Stimulated activated CD8-positive, alpha-beta memory T cell treated with anti-CD3 and anti-CD28 coated beads, Interleukin-7, amount 100 ng/mL, for 4 hours (primary cell): ENCODE data around the gene SMARCAD1.
"Not testable (repeated sequence)": the region's sequence is repeated elsewhere in the genome, so short reads cannot be mapped to it uniquely, and the experiment has no call there.

Experiments used
- DNase-seq, 2 donors: peaks; one replicate each; pipeline ENCODE4 v3.0.0-alpha.2; 2020; ENCODE audit warnings: low read depth in 2 of 2

SMARCAD1 gene

GRCh38 chr4:94232519-94232918 lies 24.9 kb downstream of the SMARCAD1 start:
- DNase-seq = no peak

GRCh38 chr4:94235825-94236224 lies 28.2 kb downstream of the SMARCAD1 start:
- no peak for DNase-seq

GRCh38 chr4:94237271-94237670 lies 29.6 kb downstream of the SMARCAD1 start:
- DNase-seq = no peak

GRCh38 chr4:94238160-94238559 lies 30.5 kb downstream of the SMARCAD1 start:
- DNase-seq = no peak

- DNase-seq = no peak
Measured at GRCh38 chr4:94240384-94240783, 32.7 kb downstream of the SMARCAD1 start.

GRCh38 chr4:94244087-94244828 lies 36.6 kb downstream of the SMARCAD1 start:
- DNase-seq = no peak

- DNase-seq = no peak
Measured at GRCh38 chr4:94244829-94245185, 37.1 kb downstream of the SMARCAD1 start.

GRCh38 chr4:94251094-94251493 lies 43.4 kb downstream of the SMARCAD1 start:
- DNase-seq = no peak

- no peak for DNase-seq
Measured at GRCh38 chr4:94253036-94253435, 45.4 kb downstream of the SMARCAD1 start.

GRCh38 chr4:94256144-94256783 lies 48.6 kb downstream of the SMARCAD1 start:
- DNase-seq = no peak

GRCh38 chr4:94256828-94257227 lies 49.2 kb downstream of the SMARCAD1 start:
- DNase-seq = no peak

GRCh38 chr4:94262163-94263016 lies 54.7 kb downstream of the SMARCAD1 start:
- DNase-seq = no peak

- DNase-seq = no peak
Measured at GRCh38 chr4:94267037-94267436, 59.4 kb downstream of the SMARCAD1 start.

GRCh38 chr4:94271248-94271647 lies 63.6 kb downstream of the SMARCAD1 start:
- no peak for DNase-seq

- no peak for DNase-seq
Measured at GRCh38 chr4:94274912-94275311, 67.2 kb downstream of the SMARCAD1 start.

GRCh38 chr4:94276204-94276603 lies 68.5 kb downstream of the SMARCAD1 start:
- DNase-seq = no peak

GRCh38 chr4:94277534-94277933 lies 69.9 kb downstream of the SMARCAD1 start:
- DNase-seq = no peak

- DNase-seq = no peak
Measured at GRCh38 chr4:94278781-94279180, 71.1 kb downstream of the SMARCAD1 start.

- DNase-seq = no peak
Measured at GRCh38 chr4:94284889-94285288, 77.2 kb downstream of the SMARCAD1 start.

- DNase-seq = no peak
Measured at GRCh38 chr4:94285666-94286065, 78.0 kb downstream of the SMARCAD1 start.

- DNase-seq = no peak
Measured at GRCh38 chr4:94290245-94290644, 82.6 kb downstream of the SMARCAD1 start.

GRCh38 chr4:94293981-94294380 lies 86.3 kb downstream of the SMARCAD1 start:
- not testable (repeated sequence) for DNase-seq

- DNase-seq = not testable (repeated sequence)
Measured at GRCh38 chr4:94295473-94295872, 87.8 kb downstream of the SMARCAD1 start.
